WTC11 (cell line): ENCODE data around the gene COA1.

Source experiments
- AR ChIP-seq: fragments of 250-450 bp; sonication (Bioruptor Pico); IDR thresholded peaks from 2 replicates; pipeline ENCODE4 v1.9.0; 2021; ENCODE audit warnings: mild to moderate bottlenecking
- ATF2 ChIP-seq: sonication (generic); formaldehyde crosslinking; IDR thresholded peaks from 2 replicates; pipeline ENCODE4 v1.8.1; 2022; ENCODE audit warnings: low read depth, missing genetic modification reagents, borderline replicate concordance
- CBFB ChIP-seq: sonication (generic); formaldehyde crosslinking; IDR thresholded peaks from 2 replicates; pipeline ENCODE4 v1.8.1; 2022; ENCODE audit warnings: mild to moderate bottlenecking, low read depth, missing genetic modification reagents
- CREM ChIP-seq: sonication (generic); formaldehyde crosslinking; IDR thresholded peaks from 2 replicates; pipeline ENCODE4 v1.8.1; 2022; ENCODE audit warnings: mild to moderate bottlenecking, missing genetic modification reagents, moderate library complexity
- CTCF ChIP-seq: fragments of 200-600 bp; IDR thresholded peaks from 2 replicates; pipeline ENCODE4 v1.8.0; 2022; ENCODE audit warnings: antibody characterized with exemption
- JUN ChIP-seq: sonication (generic); formaldehyde crosslinking; IDR thresholded peaks from 2 replicates; pipeline ENCODE4 v1.8.0; 2023; ENCODE audit warnings: mild to moderate bottlenecking, missing genetic modification reagents
- NR2C2 ChIP-seq: sonication (generic); formaldehyde crosslinking; IDR thresholded peaks from 2 replicates; pipeline ENCODE4 v1.8.0; 2022; ENCODE audit warnings: mild to moderate bottlenecking, missing genetic modification reagents
- SP1 ChIP-seq: sonication (generic); formaldehyde crosslinking; conservative IDR thresholded peaks from 2 replicates; pipeline ENCODE4 v1.8.1; 2022; ENCODE audit warnings: missing genetic modification reagents
- USF1 ChIP-seq: sonication (generic); formaldehyde crosslinking; IDR thresholded peaks from 2 replicates; pipeline ENCODE4 v1.8.0; 2022; ENCODE audit warnings: mild to moderate bottlenecking, missing genetic modification reagents
- ZNF232 ChIP-seq: sonication (generic); formaldehyde crosslinking; IDR thresholded peaks from 2 replicates; pipeline ENCODE4 v1.8.0; 2022; ENCODE audit warnings: mild to moderate bottlenecking, missing genetic modification reagents
- ZNF263 ChIP-seq: sonication (generic); formaldehyde crosslinking; IDR thresholded peaks from 2 replicates; pipeline ENCODE4 v1.8.1; 2022; ENCODE audit warnings: low read depth, mild to moderate bottlenecking, moderate library complexity, missing genetic modification reagents
- TF ChIP-seq, protein P1 (sequence below): sonication (generic); formaldehyde crosslinking; conservative IDR thresholded peaks from 2 replicates; pipeline ENCODE4 v1.8.1; 2022; ENCODE audit warnings: mild to moderate bottlenecking, missing genetic modification reagents
- TF ChIP-seq, protein P2 (sequence below): sonication (generic); formaldehyde crosslinking; IDR thresholded peaks from 2 replicates; pipeline ENCODE4 v1.8.0; 2022; ENCODE audit warnings: mild to moderate bottlenecking, missing genetic modification reagents

GRCh38 chr7:43649755-43650274 is 79.5 kb downstream of the COA1 start:
- TF ChIP-seq CTCF = no peak
- no peak for TF ChIP-seq NR2C2
- TF ChIP-seq, protein P1, sequence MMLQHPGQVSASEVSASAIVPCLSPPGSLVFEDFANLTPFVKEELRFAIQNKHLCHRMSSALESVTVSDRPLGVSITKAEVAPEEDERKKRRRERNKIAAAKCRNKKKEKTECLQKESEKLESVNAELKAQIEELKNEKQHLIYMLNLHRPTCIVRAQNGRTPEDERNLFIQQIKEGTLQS (CRISPR knock-in tag) = no peak
- TF ChIP-seq, protein P2, sequence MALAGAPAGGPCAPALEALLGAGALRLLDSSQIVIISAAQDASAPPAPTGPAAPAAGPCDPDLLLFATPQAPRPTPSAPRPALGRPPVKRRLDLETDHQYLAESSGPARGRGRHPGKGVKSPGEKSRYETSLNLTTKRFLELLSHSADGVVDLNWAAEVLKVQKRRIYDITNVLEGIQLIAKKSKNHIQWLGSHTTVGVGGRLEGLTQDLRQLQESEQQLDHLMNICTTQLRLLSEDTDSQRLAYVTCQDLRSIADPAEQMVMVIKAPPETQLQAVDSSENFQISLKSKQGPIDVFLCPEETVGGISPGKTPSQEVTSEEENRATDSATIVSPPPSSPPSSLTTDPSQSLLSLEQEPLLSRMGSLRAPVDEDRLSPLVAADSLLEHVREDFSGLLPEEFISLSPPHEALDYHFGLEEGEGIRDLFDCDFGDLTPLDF (CRISPR knock-in tag) = no peak
- TF ChIP-seq AR (CRISPR knock-in tag) = no peak
- TF ChIP-seq ZNF232 (CRISPR knock-in tag) = no peak
- TF ChIP-seq USF1 (CRISPR knock-in tag) = no peak
- TF ChIP-seq CBFB = no peak
- TF ChIP-seq SP1 (CRISPR knock-in tag) = no peak
- no peak for TF ChIP-seq CREM (CRISPR knock-in tag)
- TF ChIP-seq ATF2 (CRISPR knock-in tag) = no peak
- TF ChIP-seq JUN = no peak
- TF ChIP-seq ZNF263 (CRISPR knock-in tag) = no peak
